Subcutaneous adipose tissue (tissue), 4 donors: Measurements from ENCODE around the gene ARRDC4. TPM values are rescaled to one million over a fixed set of nuclear protein-coding genes. Genes with fewer than 3 reads are reported as not detected.

ENCODE experiments used
- CTCF ChIP-seq: fragments of 450-650 bp; IDR thresholded peaks from one replicate; pipeline ENCODE4 v1.5.1; 2016; ENCODE audit warnings: low read depth, mild to moderate bottlenecking, control low read depth, antibody characterized with exemption, moderate library complexity
- total RNA-seq, 4 donors: library from RNA; depleted of rRNA; stranded (reverse); fragments of >200 nt; gene quantifications; one replicate each; pipeline ENCODE4 v1.1.0, GENCODE V29; 2016

ARRDC4 gene
- total RNA-seq, 4 donors from 2014 or later = 13.4 to 28.7 (median 16.8) TPM

- TF ChIP-seq CTCF = no peak
Measured at GRCh38 chr15:98000249-98001203, 40.0 kb downstream of the ARRDC4 start.

DNA sequence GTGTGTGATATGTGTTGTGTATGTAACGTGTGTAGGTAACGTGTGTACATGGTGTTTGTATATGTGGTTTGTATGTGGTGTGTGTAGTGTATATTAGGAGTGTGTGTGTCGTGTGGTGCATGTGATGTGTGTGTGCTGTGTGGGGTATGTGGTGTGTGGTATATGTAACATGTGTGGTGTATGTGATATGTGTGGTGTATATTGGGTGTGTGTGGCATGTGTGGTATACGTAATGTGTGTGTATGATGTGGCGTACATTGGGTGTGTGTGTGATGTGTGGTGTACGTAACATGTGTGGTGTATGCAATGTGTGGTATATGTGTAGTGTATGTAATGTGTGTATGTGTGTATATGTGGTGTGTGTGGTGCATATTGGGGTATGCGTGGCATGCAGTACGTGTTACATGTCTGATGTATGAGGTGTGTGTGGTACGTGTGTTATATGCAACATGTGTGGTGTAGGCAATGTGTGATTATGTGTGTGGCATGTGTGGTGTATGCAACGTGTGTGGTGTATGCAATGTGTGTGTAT lies 41.2 kb downstream of the ARRDC4 start:
- no peak for TF ChIP-seq CTCF

DNA sequence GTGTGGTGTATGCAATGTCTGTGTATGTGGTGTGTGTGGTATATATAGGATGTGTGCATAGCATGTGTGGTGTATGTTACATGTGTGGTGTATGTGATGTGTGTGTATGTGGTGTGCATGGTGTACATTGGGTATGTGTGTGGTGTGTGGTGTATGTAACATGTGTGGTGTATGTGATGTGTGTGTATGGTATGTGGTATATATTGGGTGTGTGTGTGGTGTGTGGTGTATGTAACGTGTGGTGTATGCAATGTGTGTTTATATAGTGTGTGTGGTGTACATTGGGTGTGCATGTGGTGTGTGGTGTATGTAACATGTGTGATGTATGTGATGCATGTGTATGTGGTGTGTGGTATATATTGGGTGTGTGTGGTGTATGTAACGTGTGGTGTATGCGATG lies 41.9 kb downstream of the ARRDC4 start:
- no peak for TF ChIP-seq CTCF

GRCh38 chr15:98002866-98003265 lies 42.4 kb downstream of the ARRDC4 start:
- no peak for TF ChIP-seq CTCF

- no peak for TF ChIP-seq CTCF
Measured at GRCh38 chr15:98003518-98003917, 43.0 kb downstream of the ARRDC4 start.

DNA sequence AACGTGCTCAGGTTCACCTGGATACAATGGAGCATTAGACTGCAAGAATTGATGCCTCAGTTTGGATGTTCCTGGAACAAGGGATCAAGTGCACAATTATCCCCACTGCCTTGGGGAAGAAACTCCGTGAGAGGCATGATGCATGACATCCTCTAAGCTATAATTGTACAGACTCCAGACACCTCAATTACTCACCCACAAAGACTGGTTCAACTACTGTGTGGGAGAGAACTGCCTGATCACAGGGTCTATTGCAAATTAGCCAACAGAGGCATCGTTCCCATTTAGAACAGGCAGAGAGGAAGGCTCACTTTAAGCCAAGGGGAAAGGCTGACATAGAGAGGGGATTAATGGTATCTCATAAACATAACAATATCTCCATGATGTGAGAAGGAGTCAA lies 43.5 kb downstream of the ARRDC4 start:
- TF ChIP-seq CTCF = no peak

- TF ChIP-seq CTCF = no peak
Measured at GRCh38 chr15:98005659-98006058, 45.2 kb downstream of the ARRDC4 start.
